Osteoblast (primary cell): ENCODE measurements around the gene GYG2. TPM values are rescaled to one million over a fixed set of nuclear protein-coding genes. Genes with fewer than 3 reads are reported as not detected.

Experiments used
- DNase-seq: peaks from one replicate; pipeline ENCODE4 v3.0.0; 2011; ENCODE audit warnings: low spot score, mixed read lengths; ENCODE audit not compliant: insufficient read length; ENCODE audit errors: missing footprints
- H2AFZ ChIP-seq: 2 replicates; pipeline ENCODE4 v1.6.0; 2011; ENCODE audit warnings: mild to moderate bottlenecking, low read length
- H3K27ac ChIP-seq: 2 replicates; pipeline ENCODE4 v1.5.1; 2011; ENCODE audit warnings: mild to moderate bottlenecking, low read depth, low read length, moderate library complexity
- H3K27me3 ChIP-seq: 2 replicates; pipeline ENCODE4 v1.6.0; 2012; ENCODE audit warnings: mild to moderate bottlenecking, control low read depth, inconsistent platforms, low read length, moderate library complexity; ENCODE audit not compliant: insufficient read depth
- H3K36me3 ChIP-seq: 2 replicates; pipeline ENCODE4 v1.5.1; 2011; ENCODE audit warnings: mild to moderate bottlenecking, low read length, control low read depth, moderate library complexity; ENCODE audit not compliant: insufficient read depth
- H3K4me1 ChIP-seq: 2 replicates; pipeline ENCODE4 v1.5.1; 2011; ENCODE audit warnings: mild to moderate bottlenecking, low read length, control low read depth, moderate library complexity; ENCODE audit not compliant: insufficient read depth
- H3K4me2 ChIP-seq: 2 replicates; pipeline ENCODE4 v1.6.0; 2011; ENCODE audit warnings: mild to moderate bottlenecking, low read length; ENCODE audit not compliant: insufficient read depth
- H3K4me3 ChIP-seq: fragments of 200-600 bp; sonication (generic); 3 replicates; pipeline ENCODE4 v1.5.1; 2012; ENCODE audit warnings: mild to moderate bottlenecking, low read length, inconsistent platforms; ENCODE audit not compliant: insufficient read depth
- H3K79me2 ChIP-seq: 2 replicates; pipeline ENCODE4 v1.6.0; 2012; ENCODE audit warnings: mild to moderate bottlenecking, low read length, control low read depth, inconsistent platforms; ENCODE audit not compliant: insufficient read depth
- H3K9me3 ChIP-seq: 2 replicates; pipeline ENCODE4 v1.5.1; 2011; ENCODE audit warnings: low read depth, low read length, control low read depth
- H4K20me1 ChIP-seq: 2 replicates; pipeline ENCODE4 v1.6.0; 2012; ENCODE audit warnings: mild to moderate bottlenecking, low read length, control low read depth; ENCODE audit not compliant: insufficient read depth
- total RNA-seq: library from RNA; depleted of rRNA; stranded (reverse); fragments of >200 nt; gene quantifications from 2 replicates; pipeline ENCODE4 v1.2.3, GENCODE V29; 2012
- TF ChIP-seq, protein P1 (sequence below): IDR thresholded peaks from 2 replicates; pipeline ENCODE4 v1.5.1; 2011; ENCODE audit warnings: mild to moderate bottlenecking, low read depth, low read length, moderate library complexity; ENCODE audit errors: extremely low read depth

GYG2 gene
- total RNA-seq, 1 donor, result 6.2 TPM

DNA sequence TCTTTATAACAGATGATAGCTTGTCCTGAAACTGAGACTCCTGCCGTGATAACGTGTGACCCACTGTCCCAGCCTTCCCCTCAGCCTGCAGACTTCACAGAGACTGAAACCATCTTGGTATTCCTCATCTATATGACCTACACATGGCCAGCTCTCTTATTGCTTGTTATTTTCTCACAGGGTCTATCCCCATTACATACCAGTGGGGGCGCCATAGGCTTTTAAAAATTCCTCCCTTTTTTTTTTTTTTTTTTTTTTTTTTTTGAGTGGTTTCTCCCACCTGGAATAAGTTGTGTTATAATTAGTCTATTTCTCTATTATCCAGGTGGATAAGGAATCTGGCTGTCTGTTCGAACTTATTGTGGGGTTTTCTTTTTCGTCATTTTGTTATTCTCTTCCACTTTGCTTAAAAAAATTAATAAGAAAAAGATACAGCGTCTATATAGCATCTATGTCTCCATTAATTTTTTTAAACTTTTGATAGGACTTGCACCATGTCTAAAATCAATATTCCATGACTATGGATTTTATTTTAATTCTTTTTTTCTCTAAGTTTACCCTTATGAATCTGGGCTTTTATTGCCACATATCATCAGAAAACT is 47.2 kb downstream of the GYG2 start:
- no peaks in the 10 kb centered on the region for H3K4me1 ChIP-seq
- no peaks in the 10 kb centered on the region for H3K9me3 ChIP-seq
- no peak for DNase-seq
- H2AFZ ChIP-seq, result no peak overlapping the region
- no peak overlapping the region for H3K27ac ChIP-seq
- no peak overlapping the region for H3K4me3 ChIP-seq
- H4K20me1 ChIP-seq, result no peaks in the 10 kb centered on the region
- H3K27me3 ChIP-seq, result no peaks in the 10 kb centered on the region
- TF ChIP-seq, protein P1, sequence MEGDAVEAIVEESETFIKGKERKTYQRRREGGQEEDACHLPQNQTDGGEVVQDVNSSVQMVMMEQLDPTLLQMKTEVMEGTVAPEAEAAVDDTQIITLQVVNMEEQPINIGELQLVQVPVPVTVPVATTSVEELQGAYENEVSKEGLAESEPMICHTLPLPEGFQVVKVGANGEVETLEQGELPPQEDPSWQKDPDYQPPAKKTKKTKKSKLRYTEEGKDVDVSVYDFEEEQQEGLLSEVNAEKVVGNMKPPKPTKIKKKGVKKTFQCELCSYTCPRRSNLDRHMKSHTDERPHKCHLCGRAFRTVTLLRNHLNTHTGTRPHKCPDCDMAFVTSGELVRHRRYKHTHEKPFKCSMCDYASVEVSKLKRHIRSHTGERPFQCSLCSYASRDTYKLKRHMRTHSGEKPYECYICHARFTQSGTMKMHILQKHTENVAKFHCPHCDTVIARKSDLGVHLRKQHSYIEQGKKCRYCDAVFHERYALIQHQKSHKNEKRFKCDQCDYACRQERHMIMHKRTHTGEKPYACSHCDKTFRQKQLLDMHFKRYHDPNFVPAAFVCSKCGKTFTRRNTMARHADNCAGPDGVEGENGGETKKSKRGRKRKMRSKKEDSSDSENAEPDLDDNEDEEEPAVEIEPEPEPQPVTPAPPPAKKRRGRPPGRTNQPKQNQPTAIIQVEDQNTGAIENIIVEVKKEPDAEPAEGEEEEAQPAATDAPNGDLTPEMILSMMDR, result peak; percentile 61
- no peaks in the 10 kb centered on the region for H3K79me2 ChIP-seq
- no peaks in the 10 kb centered on the region for H3K36me3 ChIP-seq
- H3K4me2 ChIP-seq, result no peak overlapping the region

DNA sequence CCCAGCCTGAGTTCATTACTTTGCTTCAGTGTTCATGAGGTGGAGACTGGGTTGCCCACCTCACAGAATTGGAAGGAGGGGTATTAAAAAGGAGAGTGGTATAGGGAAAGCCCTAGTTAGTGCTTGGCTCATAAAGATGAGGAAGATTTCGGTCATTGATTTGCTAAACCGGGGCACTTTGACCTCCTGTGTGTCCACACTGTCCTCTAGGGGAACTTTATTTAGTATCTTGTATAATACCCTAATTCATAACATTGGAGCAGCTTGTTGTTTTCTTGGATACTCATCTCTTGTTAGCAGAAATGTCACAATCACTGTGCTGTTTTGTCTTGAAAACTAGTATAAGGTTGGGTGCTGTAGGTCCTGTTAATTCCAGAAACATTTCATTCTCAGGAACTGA is 49.8 kb downstream of the GYG2 start:
- no peak for DNase-seq
- Histone ChIP-seq H3K9me3 (no peaks in the 10 kb centered on the region), H3K27ac (no peak overlapping the region), H4K20me1 (no peaks in the 10 kb centered on the region), H3K4me1 (no peaks in the 10 kb centered on the region), H3K27me3 (no peaks in the 10 kb centered on the region), H3K4me3 (no peak overlapping the region), H3K79me2 (no peaks in the 10 kb centered on the region), H2AFZ (no peak overlapping the region), H3K36me3 (no peaks in the 10 kb centered on the region), H3K4me2 (no peak overlapping the region)
- TF ChIP-seq, protein P1, result no peak

- H3K36me3 ChIP-seq, result no peaks in the 10 kb centered on the region
- no peaks in the 10 kb centered on the region for H4K20me1 ChIP-seq
- H3K27ac ChIP-seq, result no peak overlapping the region
- no peak for DNase-seq
- H3K27me3 ChIP-seq, result no peaks in the 10 kb centered on the region
- no peak overlapping the region for H2AFZ ChIP-seq
- no peaks in the 10 kb centered on the region for H3K4me1 ChIP-seq
- H3K4me3 ChIP-seq, result no peak overlapping the region
- TF ChIP-seq, protein P1, result no peak
- no peak overlapping the region for H3K4me2 ChIP-seq
- H3K9me3 ChIP-seq, result no peaks in the 10 kb centered on the region
- H3K79me2 ChIP-seq, result no peaks in the 10 kb centered on the region
Measured at GRCh38 chrX:2879670-2880069, 50.9 kb downstream of the GYG2 start.

GRCh38 chrX:2883770-2884169 is 55.0 kb downstream of the GYG2 start:
- no peaks in the 10 kb centered on the region for H3K4me1 ChIP-seq
- H3K79me2 ChIP-seq, result no peaks in the 10 kb centered on the region
- no peaks in the 10 kb centered on the region for H4K20me1 ChIP-seq
- TF ChIP-seq, protein P1, result no peak
- H3K36me3 ChIP-seq, result no peaks in the 10 kb centered on the region
- no peaks in the 10 kb centered on the region for H3K9me3 ChIP-seq
- DNase-seq, result no peak
- no peaks in the 10 kb centered on the region for H3K27me3 ChIP-seq
- no peak overlapping the region for H2AFZ ChIP-seq
- H3K27ac ChIP-seq, result no peak overlapping the region
- no peak overlapping the region for H3K4me3 ChIP-seq
- H3K4me2 ChIP-seq, result no peak overlapping the region
